ENCODE results near the gene CERK. TPM values are rescaled to one million over a fixed set of nuclear protein-coding genes. Genes with fewer than 3 reads are reported as not detected.

The CERK gene
- total RNA-seq, 2 experiments from 2014 or later, result 38.4 to 41.8 TPM

GRCh38 chr22:46719921-46720320 is 18.1 kb downstream of the CERK start:
- H3K4me3 Mint-ChIP-seq, result no peak overlapping the region
- TF ChIP-seq CTCF (IDR thresholded peaks at IDR 0.05), result no peak
- ChIA-PET CTCF (no interaction called here), POLR2A (interaction anchor here (1.1 kb wide), 1 partner anchor 11 kb away, joined by 3 read pairs; no protein-coding TSS in a partner anchor)
- peaks cover 23% of the 10 kb centered on the region for H3K36me3 Mint-ChIP-seq (ENCODE audit: low read depth)
- intact Hi-C loops (cut with micrococcal nuclease), result no loop called here
- H3K4me1 Mint-ChIP-seq (ENCODE audit: low read depth), result peaks cover 11% of the 10 kb centered on the region
- no peak overlapping the region for H3K27ac Mint-ChIP-seq
- H3K9me3 Mint-ChIP-seq, result no peaks in the 10 kb centered on the region
- DNase-seq (no peak), ATAC-seq (no peak)
- no peaks in the 10 kb centered on the region for H3K27me3 Mint-ChIP-seq

GRCh38 chr22:46714550-46714949 is 23.5 kb downstream of the CERK start:
- Mint-ChIP-seq H3K9me3 (no peaks in the 10 kb centered on the region), H3K4me3 (no peak overlapping the region), H3K27me3 (no peaks in the 10 kb centered on the region), H3K27ac (peak overlapping the region; percentile 36), H3K4me1 (ENCODE audit: low read depth) (peaks cover 6% of the 10 kb centered on the region), H3K36me3 (ENCODE audit: low read depth) (peaks cover 34% of the 10 kb centered on the region)
- CTCF ChIA-PET, result interaction anchor here (0.6 to 1.2 kb wide), 3 partner anchors 33 to 133 kb away, joined by 3 to 4 read pairs (median 3); no protein-coding TSS in a partner anchor
- POLR2A ChIA-PET, result interaction anchor here (0.6 kb wide), 1 partner anchor 17 kb away, joined by 5 read pairs; no protein-coding TSS in a partner anchor
- TF ChIP-seq CTCF (IDR thresholded peaks at IDR 0.05), result no peak
- DNase-seq (no peak), ATAC-seq (no peak)
- intact Hi-C loops (cut with micrococcal nuclease), result no loop called here

- no peak for TF ChIP-seq CTCF (IDR thresholded peaks at IDR 0.05)
- peaks cover 6% of the 10 kb centered on the region for H3K4me1 Mint-ChIP-seq (ENCODE audit: low read depth)
- intact Hi-C loops (cut with micrococcal nuclease), result no loop called here
- H3K27me3 Mint-ChIP-seq, result no peaks in the 10 kb centered on the region
- no peak overlapping the region for H3K4me3 Mint-ChIP-seq
- ChIA-PET CTCF (no interaction called here), POLR2A (no interaction called here)
- no peaks in the 10 kb centered on the region for H3K9me3 Mint-ChIP-seq
- DNase-seq (no peak), ATAC-seq (no peak)
- peaks cover 51% of the 10 kb centered on the region for H3K36me3 Mint-ChIP-seq (ENCODE audit: low read depth)
- no peak overlapping the region for H3K27ac Mint-ChIP-seq
Observed at GRCh38 chr22:46712288-46712687, 25.8 kb downstream of the CERK start.

- ATAC-seq, result no peak
- intact Hi-C loops (cut with micrococcal nuclease), result no loop called here
- peaks cover 57% of the 10 kb centered on the region for H3K36me3 Mint-ChIP-seq (ENCODE audit: low read depth)
- DNase-seq, result no peak
- peak overlapping the region; percentile 12 for H3K27ac Mint-ChIP-seq
- ChIA-PET CTCF (interaction anchor here (1.0 to 1.5 kb wide), 2 partner anchors 28 to 147 kb away, joined by 3 to 4 read pairs; no protein-coding TSS in a partner anchor), POLR2A (no interaction called here)
- TF ChIP-seq CTCF (IDR thresholded peaks at IDR 0.05), result no peak
- peaks cover 6% of the 10 kb centered on the region for H3K4me1 Mint-ChIP-seq (ENCODE audit: low read depth)
- no peaks in the 10 kb centered on the region for H3K27me3 Mint-ChIP-seq
- H3K9me3 Mint-ChIP-seq, result no peaks in the 10 kb centered on the region
- no peak overlapping the region for H3K4me3 Mint-ChIP-seq
Observed at GRCh38 chr22:46710806-46711205, 27.2 kb downstream of the CERK start.

- no peak for TF ChIP-seq CTCF (IDR thresholded peaks at IDR 0.05)
- Mint-ChIP-seq H3K4me3 (no peak overlapping the region), H3K9me3 (no peaks in the 10 kb centered on the region), H3K27me3 (no peaks in the 10 kb centered on the region), H3K36me3 (ENCODE audit: low read depth) (peaks cover 60% of the 10 kb centered on the region), H3K27ac (no peak overlapping the region), H3K4me1 (ENCODE audit: low read depth) (peaks cover 5% of the 10 kb centered on the region)
- ChIA-PET POLR2A (interaction anchor here (1.2 kb wide), 1 partner anchor 11 kb away, joined by 3 read pairs; no protein-coding TSS in a partner anchor), CTCF (interaction anchor here (1.5 kb wide), 1 partner anchor 30 kb away, joined by 4 read pairs; no protein-coding TSS in a partner anchor)
- intact Hi-C loops (cut with micrococcal nuclease), result no loop called here
- DNase-seq (no peak), ATAC-seq (no peak)
Observed at GRCh38 chr22:46708766-46709330, 29.2 kb downstream of the CERK start.
